Transverse colon (tissue), 4 donors: ENCODE data around the gene HPS6.

Experiments used
- CTCF ChIP-seq, 5 experiments: fragments of 200-600 bp in 3 of 5; fragments of 450-650 bp in 2 of 5; sonication (generic) in 3 of 5; IDR thresholded peaks; 1 replicate in 2 of 5; 2 replicates in 3 of 5; pipeline ENCODE4 v1.5.1; 2016 to 2017; ENCODE audit warnings: antibody characterized with exemption in 5 of 5, inconsistent platforms in 3 of 5, mild to moderate bottlenecking in 2 of 5, moderate library complexity in 1 of 5
- EP300 ChIP-seq: sonication (generic); formaldehyde crosslinking; IDR thresholded peaks from one replicate; pipeline ENCODE4 v1.6.1; 2017; ENCODE audit warnings: antibody characterized with exemption, low read depth
- POLR2A ChIP-seq: fragments of 450-650 bp; IDR thresholded peaks from one replicate; pipeline ENCODE4 v1.6.1; 2016; ENCODE audit warnings: antibody characterized with exemption, mild to moderate bottlenecking, moderate library complexity
- POLR2AphosphoS5 ChIP-seq, 3 donors: sonication (generic); formaldehyde crosslinking; IDR thresholded peaks; one replicate each; pipeline ENCODE4 v1.6.1; 2016; ENCODE audit warnings: antibody characterized with exemption in 3 of 3

GRCh38 chr10:102114861-102115618 lies 49.9 kb downstream of the HPS6 start:
- TF ChIP-seq CTCF (IDR thresholded peaks at IDR 0.05) (no peak), EP300 (no peak), POLR2A (peak; percentile 68), POLR2AphosphoS5 (IDR thresholded peaks at IDR 0.05) (peak; percentile 78 to 94 (median 86))
